Astrocyte (in vitro differentiated cells and primary cell): ENCODE measurements around the gene LCE2C. TPM values are rescaled to one million over a fixed set of nuclear protein-coding genes. Genes with fewer than 3 reads are reported as not detected.
"Not testable (repeated sequence)": the region's sequence is repeated elsewhere in the genome, so short reads cannot be mapped to it uniquely, and the experiment has no call there.

Experiments used
- DNase-seq: peaks from one replicate; pipeline ENCODE4 v3.0.0-alpha.2; 2010; ENCODE audit warnings: low read depth
- FAIRE-seq: peaks from 2 replicates; lab custom pipeline; 2011; peaks lifted over from hg19 to GRCh38; lab: Jason Lieb, UNC
- H2AFZ ChIP-seq: 2 replicates; pipeline ENCODE4 v1.6.0; 2012; ENCODE audit warnings: low read depth, low read length, inconsistent platforms
- H3K27ac ChIP-seq: 2 replicates; pipeline ENCODE4 v1.5.1; 2011; ENCODE audit warnings: low read depth, low read length, inconsistent platforms
- H3K27me3 ChIP-seq: 2 replicates; pipeline ENCODE4 v1.6.0; 2011; ENCODE audit warnings: low read length, inconsistent platforms; ENCODE audit not compliant: insufficient read depth
- H3K36me3 ChIP-seq: 2 replicates; pipeline ENCODE4 v1.5.1; 2011; ENCODE audit warnings: low read length, inconsistent platforms; ENCODE audit not compliant: insufficient read depth
- H3K4me1 ChIP-seq: 2 replicates; pipeline ENCODE4 v1.5.1; 2011; ENCODE audit warnings: low read length, inconsistent platforms; ENCODE audit not compliant: insufficient read depth
- H3K4me2 ChIP-seq: 2 replicates; pipeline ENCODE4 v1.6.0; 2012; ENCODE audit warnings: low read length, inconsistent platforms
- H3K4me3 ChIP-seq: 2 replicates; pipeline ENCODE4 v1.5.1; 2011; ENCODE audit warnings: low read depth, mild to moderate bottlenecking, low read length, inconsistent platforms; ENCODE audit not compliant: insufficient read depth
- H3K79me2 ChIP-seq: 2 replicates; pipeline ENCODE4 v1.6.0; 2012; ENCODE audit warnings: mild to moderate bottlenecking, low read length, inconsistent platforms; ENCODE audit not compliant: insufficient read depth
- H3K9ac ChIP-seq: 2 replicates; pipeline ENCODE4 v1.6.0; 2012; ENCODE audit warnings: mild to moderate bottlenecking, low read length, inconsistent platforms
- H3K9me3 ChIP-seq: 2 replicates; pipeline ENCODE4 v1.5.1; 2012; ENCODE audit warnings: low read depth, mild to moderate bottlenecking, low read length, inconsistent platforms; ENCODE audit not compliant: insufficient read depth
- H4K20me1 ChIP-seq: 2 replicates; pipeline ENCODE4 v1.6.0; 2012; ENCODE audit warnings: low read length, inconsistent platforms; ENCODE audit not compliant: insufficient read depth
- H3K27ac Mint-ChIP-seq: one replicate; pipeline ENCODE4 v1.8.0; 2021; ENCODE audit warnings: mild to moderate bottlenecking, mixed read lengths; ENCODE audit not compliant: unreplicated experiment
- H3K27me3 Mint-ChIP-seq: one replicate; pipeline ENCODE4 v1.8.0; 2021; ENCODE audit warnings: low read depth, mixed read lengths; ENCODE audit not compliant: unreplicated experiment
- H3K36me3 Mint-ChIP-seq: one replicate; pipeline ENCODE4 v1.8.0; 2021; ENCODE audit warnings: low read depth, mixed read lengths; ENCODE audit not compliant: unreplicated experiment
- H3K4me1 Mint-ChIP-seq: one replicate; pipeline ENCODE4 v1.8.0; 2021; ENCODE audit warnings: low read depth, mixed read lengths; ENCODE audit not compliant: unreplicated experiment
- H3K4me3 Mint-ChIP-seq: one replicate; pipeline ENCODE4 v1.8.0; 2021; ENCODE audit warnings: mild to moderate bottlenecking, moderate library complexity, mixed read lengths; ENCODE audit not compliant: unreplicated experiment
- H3K9me3 Mint-ChIP-seq: one replicate; pipeline ENCODE4 v1.8.0; 2021; ENCODE audit warnings: mild to moderate bottlenecking, mixed read lengths; ENCODE audit not compliant: unreplicated experiment
- CTCF ChIP-seq: IDR thresholded peaks from 2 replicates; pipeline ENCODE4 v1.5.1; 2011; ENCODE audit warnings: low read depth, mild to moderate bottlenecking, inconsistent platforms, low read length, moderate library complexity; ENCODE audit not compliant: insufficient read depth
- EZH2 ChIP-seq: IDR thresholded peaks from 2 replicates; pipeline ENCODE4 v1.6.1; 2012; ENCODE audit warnings: mild to moderate bottlenecking, low read length, inconsistent platforms; ENCODE audit not compliant: insufficient read depth
- total RNA-seq: library from RNA; stranded (reverse); gene quantifications from 2 replicates; pipeline ENCODE4 v1.2.1, GENCODE V29; 2021

LCE2C gene
- total RNA-seq, 1 donor from 2014 or later: not detected

DNA sequence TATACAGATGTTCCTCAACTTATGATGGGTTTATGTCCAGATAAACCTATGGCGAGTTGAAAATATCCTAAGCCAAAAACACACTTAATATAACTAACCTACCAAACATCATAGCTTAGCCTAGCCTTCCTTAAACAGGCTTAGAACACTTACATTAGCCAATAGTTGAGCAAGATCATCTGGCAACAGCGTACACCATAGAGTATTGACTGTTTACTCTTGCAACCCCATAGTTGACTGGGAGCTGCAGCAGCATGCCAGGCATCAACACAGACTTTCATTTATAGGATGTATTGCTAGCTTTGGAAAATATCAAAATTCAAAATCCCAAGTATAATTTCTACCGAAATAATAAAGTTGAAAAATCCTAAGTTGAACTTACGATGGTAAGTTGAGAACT is 17.4 kb upstream of the LCE2C start:
- Histone ChIP-seq H3K36me3 (no peaks in the 10 kb centered on the region), H3K9ac (no peak overlapping the region), H3K4me2 (no peak overlapping the region), H3K4me3 (no peak overlapping the region), H3K4me1 (no peaks in the 10 kb centered on the region), H3K27me3 (no peaks in the 10 kb centered on the region), H2AFZ (no peak overlapping the region), H4K20me1 (no peaks in the 10 kb centered on the region), H3K27ac (no peak overlapping the region), H3K9me3 (no peaks in the 10 kb centered on the region), H3K79me2 (no peaks in the 10 kb centered on the region)
- no peak for FAIRE-seq
- no peak for DNase-seq
- H3K9me3 Mint-ChIP-seq: no peaks in the 10 kb centered on the region
- no peaks in the 10 kb centered on the region for H3K4me1 Mint-ChIP-seq
- no peaks in the 10 kb centered on the region for H3K36me3 Mint-ChIP-seq
- H3K27ac Mint-ChIP-seq: no peak overlapping the region
- no peak overlapping the region for H3K4me3 Mint-ChIP-seq
- no peak for TF ChIP-seq EZH2
- no peak for TF ChIP-seq CTCF
- peaks cover 4% of the 10 kb centered on the region for H3K27me3 Mint-ChIP-seq

DNA sequence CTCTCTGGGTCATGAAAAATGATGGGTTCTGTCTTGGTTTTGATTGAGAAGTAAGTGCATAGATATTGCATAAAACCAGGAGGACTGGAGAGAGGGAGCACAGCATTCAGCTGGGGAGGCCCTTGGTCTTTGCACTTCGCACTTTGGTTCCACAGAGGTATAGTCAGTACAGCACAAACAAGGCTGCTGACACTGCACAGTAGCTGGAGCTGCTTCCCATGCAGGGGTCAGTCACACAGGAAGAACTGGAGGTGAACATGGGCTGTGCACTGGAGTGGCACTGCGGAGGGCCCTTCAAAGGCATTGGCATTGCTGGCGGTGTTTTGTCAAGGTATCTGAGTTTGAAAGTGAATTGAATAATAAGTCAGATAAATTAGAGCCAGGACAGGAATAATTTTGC is 16.4 kb upstream of the LCE2C start:
- no peaks in the 10 kb centered on the region for H3K36me3 ChIP-seq
- H3K27ac Mint-ChIP-seq: no peak overlapping the region
- no peak overlapping the region for H3K4me3 Mint-ChIP-seq
- H3K36me3 Mint-ChIP-seq: no peaks in the 10 kb centered on the region
- no peaks in the 10 kb centered on the region for H3K4me1 ChIP-seq
- no peak overlapping the region for H2AFZ ChIP-seq
- H3K79me2 ChIP-seq: no peaks in the 10 kb centered on the region
- H3K9me3 Mint-ChIP-seq: no peaks in the 10 kb centered on the region
- TF ChIP-seq EZH2 (no peak), CTCF (no peak)
- DNase-seq: no peak
- H3K27ac ChIP-seq: no peak overlapping the region
- peaks cover 7% of the 10 kb centered on the region for H3K27me3 Mint-ChIP-seq
- no peaks in the 10 kb centered on the region for H3K9me3 ChIP-seq
- no peak overlapping the region for H3K9ac ChIP-seq
- no peaks in the 10 kb centered on the region for H3K4me1 Mint-ChIP-seq
- no peaks in the 10 kb centered on the region for H4K20me1 ChIP-seq
- no peaks in the 10 kb centered on the region for H3K27me3 ChIP-seq
- H3K4me3 ChIP-seq: no peak overlapping the region
- no peak overlapping the region for H3K4me2 ChIP-seq
- no peak for FAIRE-seq

- Histone ChIP-seq H3K27ac (no peak within 1 kb of the TSS), H4K20me1 (no peaks in the 10 kb centered on the region), H3K4me1 (no peaks in the 10 kb centered on the region), H3K36me3 (no peaks in the 10 kb centered on the region), H3K4me2 (no peak within 1 kb of the TSS), H3K4me3 (no peak within 1 kb of the TSS), H3K9ac (no peak within 1 kb of the TSS), H3K27me3 (no peaks in the 10 kb centered on the region), H3K9me3 (no peaks in the 10 kb centered on the region), H2AFZ (no peak within 1 kb of the TSS), H3K79me2 (no peaks in the 10 kb centered on the region)
- TF ChIP-seq CTCF (no peak), EZH2 (no peak)
- H3K36me3 Mint-ChIP-seq: no peaks in the 10 kb centered on the region
- FAIRE-seq (no peak), DNase-seq (no peak)
- no peaks in the 10 kb centered on the region for H3K4me1 Mint-ChIP-seq
- no peak within 1 kb of the TSS for H3K27ac Mint-ChIP-seq
- peaks cover 2% of the 10 kb centered on the region for H3K9me3 Mint-ChIP-seq
- no peak within 1 kb of the TSS for H3K4me3 Mint-ChIP-seq
- H3K27me3 Mint-ChIP-seq: peaks cover 18% of the 10 kb centered on the region
Observed at GRCh38 chr1:152663098-152663497, 12.0 kb upstream of the LCE2C start, which contains the start of gene LCE2D. LCE2D (plus strand) TSS chr1:152663380; CDS start chr1:152664106, 726 bp downstream.

DNA sequence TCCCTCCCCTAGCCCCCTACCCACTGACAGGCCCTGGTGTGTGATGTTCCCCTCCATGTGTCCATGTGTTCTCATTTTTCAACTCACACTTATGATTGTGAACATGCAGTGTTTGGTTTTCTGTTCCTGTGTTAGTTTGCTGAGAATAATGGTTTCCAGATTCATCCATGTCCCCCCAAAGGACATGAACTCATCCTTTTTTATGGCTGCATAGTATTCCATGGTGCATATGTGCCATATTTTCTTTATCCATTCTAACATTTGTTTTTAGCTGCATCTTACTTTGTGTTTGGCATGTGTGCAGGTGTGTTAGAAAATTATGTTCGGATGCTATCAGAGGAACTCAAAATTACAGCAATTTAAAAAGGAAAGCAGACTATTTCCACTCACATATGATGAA is 8.9 kb upstream of the LCE2C start:
- not testable (repeated sequence) for H3K27ac Mint-ChIP-seq, H3K4me3 Mint-ChIP-seq, H3K4me1 Mint-ChIP-seq, H3K36me3 Mint-ChIP-seq, DNase-seq, H3K4me2 ChIP-seq, H3K79me2 ChIP-seq, H3K4me1 ChIP-seq, H3K9me3 Mint-ChIP-seq, H4K20me1 ChIP-seq, H3K36me3 ChIP-seq, H3K4me3 ChIP-seq, H2AFZ ChIP-seq, H3K9me3 ChIP-seq, H3K9ac ChIP-seq, FAIRE-seq, H3K27me3 ChIP-seq, H3K27ac ChIP-seq
- H3K27me3 Mint-ChIP-seq: peaks cover 21% of the 10 kb centered on the region
